Sciatic nerve (tissue), 2 donors: ENCODE results near the gene PBRM1. TPM values are rescaled to one million over a fixed set of nuclear protein-coding genes. Genes with fewer than 3 reads are reported as not detected.
"Not testable (repeated sequence)": the region's sequence is repeated elsewhere in the genome, so short reads cannot be mapped to it uniquely, and the experiment has no call there.

ENCODE experiments used
- ATAC-seq: fragments of 200-7000 bp; cut with Tn5 transposase; one replicate; pipeline ENCODE4 v1.9.1; 2020; ENCODE audit warnings: mild to moderate bottlenecking, moderate library complexity
- DNase-seq: peaks from one replicate; pipeline ENCODE4 v3.0.0-alpha.2; 2020; ENCODE audit warnings: low spot score
- intact Hi-C: fragments of 100-400 bp; cut with DNase I; formaldehyde crosslinking; loops from one replicate; pipeline ENCODE4 v1.14.2; 2022
- total RNA-seq: library from RNA; stranded (reverse); fragmentation: NEBNext Ultra II Directional; extraction: Animal tissue kit (Norgen Biotek cat#: 25700); gene quantifications from one replicate; pipeline ENCODE4 v1.2.1, GENCODE V29; 2021
- donor health status: DM: no; HTN: no; CAD: no.
- donor health status: DM: no; HTN: no; CAD: no.

PBRM1 gene
- total RNA-seq, 1 donor from 2014 or later: 82.0 TPM

- intact Hi-C loops: loop anchor here (10.0 kb wide), 1 partner anchor 225 kb away; the partner anchor contains the start of genes NISCH and TNNC1
- DNase-seq (no peak), ATAC-seq (no peak)
These were observed 5.9 kb downstream of the PBRM1 start for GRCh38 chr3:52679811-52680210.

GRCh38 chr3:52679199-52679538 lies 6.5 kb downstream of the PBRM1 start:
- intact Hi-C loops: no loop called here
- ATAC-seq: no peak
- DNase-seq: no peak

- no peak for DNase-seq
- ATAC-seq: no peak
- intact Hi-C loops: no loop called here
These were observed 7.2 kb downstream of the PBRM1 start for GRCh38 chr3:52678265-52679198.

GRCh38 chr3:52676201-52676600 lies 9.5 kb downstream of the PBRM1 start:
- ATAC-seq, DNase-seq, intact Hi-C loops: not testable (repeated sequence)

GRCh38 chr3:52671676-52672075 lies 14.0 kb downstream of the PBRM1 start:
- no peak for ATAC-seq
- intact Hi-C loops: no loop called here
- DNase-seq: no peak

- DNase-seq: no peak
- peak; percentile 71 for ATAC-seq
- intact Hi-C loops: no loop called here
These were observed 14.8 kb downstream of the PBRM1 start for GRCh38 chr3:52670621-52671521.

GRCh38 chr3:52663098-52663497 lies 22.6 kb downstream of the PBRM1 start:
- DNase-seq: no peak
- intact Hi-C loops: no loop called here
- no peak for ATAC-seq

- intact Hi-C loops: no loop called here
- no peak for DNase-seq
These were observed 25.7 kb downstream of the PBRM1 start for GRCh38 chr3:52660046-52660445.

GRCh38 chr3:52655895-52656294 lies 29.8 kb downstream of the PBRM1 start:
- no peak for DNase-seq
- no peak for ATAC-seq
- intact Hi-C loops: no loop called here

More at GRCh38 chr3:52660046-52660445, 25.7 kb downstream of the PBRM1 start:
- no peak for ATAC-seq

GRCh38 chr3:52651592-52651991 lies 34.1 kb downstream of the PBRM1 start:
- intact Hi-C loops: no loop called here
- ATAC-seq (no peak), DNase-seq (no peak)

GRCh38 chr3:52650439-52650838 lies 35.3 kb downstream of the PBRM1 start:
- ATAC-seq (no peak), DNase-seq (no peak)
- intact Hi-C loops: no loop called here

- intact Hi-C loops: no loop called here
- ATAC-seq: no peak
- no peak for DNase-seq
These were observed 36.1 kb downstream of the PBRM1 start for GRCh38 chr3:52649461-52650210.

GRCh38 chr3:52645549-52645948 lies 40.2 kb downstream of the PBRM1 start:
- ATAC-seq (no peak), DNase-seq (no peak)
- intact Hi-C loops: no loop called here

- intact Hi-C loops: no loop called here
- DNase-seq: no peak
- no peak for ATAC-seq
These were observed 49.0 kb downstream of the PBRM1 start for GRCh38 chr3:52636673-52637072.

GRCh38 chr3:52633786-52634185 lies 51.9 kb downstream of the PBRM1 start:
- intact Hi-C loops: no loop called here
- ATAC-seq (no peak), DNase-seq (no peak)

- DNase-seq (no peak), ATAC-seq (no peak)
- intact Hi-C loops: no loop called here
These were observed 60.7 kb downstream of the PBRM1 start for GRCh38 chr3:52625041-52625440.

GRCh38 chr3:52623234-52623792 lies 62.4 kb downstream of the PBRM1 start:
- intact Hi-C loops: no loop called here
- ATAC-seq (no peak), DNase-seq (no peak)

GRCh38 chr3:52620580-52620979 lies 65.1 kb downstream of the PBRM1 start:
- ATAC-seq (no peak), DNase-seq (no peak)
- intact Hi-C loops: no loop called here

- ATAC-seq (no peak), DNase-seq (no peak)
- intact Hi-C loops: no loop called here
These were observed 70.5 kb downstream of the PBRM1 start for GRCh38 chr3:52615166-52615565.
